ENCODE results near the gene RGS2. TPM values are rescaled to one million over a fixed set of nuclear protein-coding genes. Genes with fewer than 3 reads are reported as not detected.

RGS2 gene
- total and polyA plus RNA-seq, 9 of the 15 experiments (the other 6 are each of a cell fraction or from before 2014, with no cell fraction given) = 2.5 to 5.4 (median 3.8) TPM

DNA sequence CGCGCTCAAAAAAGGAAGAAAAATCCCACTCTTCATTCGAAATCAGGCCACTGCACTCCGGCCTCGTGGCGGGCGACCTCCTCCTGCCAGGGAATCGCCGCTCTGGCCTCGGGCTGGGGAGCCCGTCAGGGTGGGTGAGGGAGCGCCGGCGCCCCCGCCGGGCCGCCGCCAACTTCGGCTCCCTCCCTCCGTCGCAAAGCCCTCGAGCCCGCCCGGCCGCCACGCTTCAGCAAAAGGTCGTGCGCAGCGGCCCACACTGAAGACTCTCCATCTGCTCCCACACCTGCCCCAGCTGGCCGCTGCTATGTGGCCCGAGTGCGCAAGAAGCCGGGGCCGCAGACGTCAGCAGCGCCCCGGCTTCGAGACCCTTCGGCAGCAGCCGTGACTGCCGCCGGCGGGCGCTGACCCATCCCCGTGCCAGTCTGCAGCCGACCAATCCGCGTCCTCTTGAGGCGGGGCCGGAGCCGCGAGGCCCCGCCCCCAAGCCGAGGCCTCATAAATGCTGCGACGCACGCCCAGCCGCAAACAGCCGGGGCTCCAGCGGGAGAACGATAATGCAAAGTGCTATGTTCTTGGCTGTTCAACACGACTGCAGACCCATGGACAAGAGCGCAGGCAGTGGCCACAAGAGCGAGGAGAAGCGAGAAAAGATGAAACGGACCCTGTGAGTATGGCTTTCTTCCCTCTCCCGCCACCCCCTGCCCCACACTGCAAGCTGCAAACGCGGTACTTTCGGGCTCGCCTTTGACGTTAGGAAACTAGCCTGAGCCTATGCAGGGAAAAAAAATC, at the start of gene RGS2 (continued):
- TF ChIP-seq E2F1 (CRISPR knock-in tag; IDR thresholded peaks at IDR 0.05) = no peak
- TF ChIP-seq SIN3A (IDR thresholded peaks at IDR 0.05; ENCODE audit: borderline replicate concordance in 2 of 2, control insufficient read depth in 1 of 2, low read depth in 2 of 2, low read length in 2 of 2) = peak; percentile 64 to 70; a peak in 1 of 4 replicates
- no peak for TF ChIP-seq MAFK (IDR thresholded peaks at IDR 0.05; ENCODE audit: low read length)
- no peak for TF ChIP-seq ZNF717 (CRISPR knock-in tag; IDR thresholded peaks at IDR 0.05)
- no peak for TF ChIP-seq ZNF384 (IDR thresholded peaks at IDR 0.05; ENCODE audit: low read depth, low read length)
- TF ChIP-seq RFX5 (IDR thresholded peaks at IDR 0.05; ENCODE audit: low read depth, low read length) = no peak
- TF ChIP-seq, protein P1, sequence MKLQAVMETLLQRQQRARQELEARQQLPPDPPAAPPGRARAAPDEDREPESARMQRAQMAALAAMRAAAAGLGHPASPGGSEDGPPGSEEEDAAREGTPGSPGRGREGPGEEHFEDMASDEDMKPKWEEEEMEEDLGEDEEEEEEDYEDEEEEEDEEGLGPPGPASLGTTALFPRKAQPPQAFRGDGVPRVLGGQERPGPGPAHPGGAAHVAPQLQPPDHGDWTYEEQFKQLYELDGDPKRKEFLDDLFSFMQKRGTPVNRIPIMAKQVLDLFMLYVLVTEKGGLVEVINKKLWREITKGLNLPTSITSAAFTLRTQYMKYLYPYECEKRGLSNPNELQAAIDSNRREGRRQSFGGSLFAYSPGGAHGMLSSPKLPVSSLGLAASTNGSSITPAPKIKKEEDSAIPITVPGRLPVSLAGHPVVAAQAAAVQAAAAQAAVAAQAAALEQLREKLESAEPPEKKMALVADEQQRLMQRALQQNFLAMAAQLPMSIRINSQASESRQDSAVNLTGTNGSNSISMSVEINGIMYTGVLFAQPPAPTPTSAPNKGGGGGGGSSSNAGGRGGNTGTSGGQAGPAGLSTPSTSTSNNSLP (IDR thresholded peaks at IDR 0.05; ENCODE audit: borderline replicate concordance, low read depth, low read length) = no peak
- TF ChIP-seq REST (IDR thresholded peaks at IDR 0.05; ENCODE audit: borderline replicate concordance) = 0 out of 2 replicates have a peak, but pooled peaks have one; percentile 4
- TF ChIP-seq REST (CRISPR knock-in tag; IDR thresholded peaks at IDR 0.05; ENCODE audit: low read depth) = peak; percentile 32
- TF ChIP-seq ARID2 (IDR thresholded peaks at IDR 0.05) = no peak
- no peak for TF ChIP-seq E2F5 (CRISPR knock-in tag; IDR thresholded peaks at IDR 0.05)
- no peak for TF ChIP-seq NR2C1 (IDR thresholded peaks at IDR 0.05)
- TF ChIP-seq NR2C1 (tag; IDR thresholded peaks at IDR 0.05) = no peak
- TF ChIP-seq KAT8 (IDR thresholded peaks at IDR 0.05; ENCODE audit: low read depth) = no peak
- TF ChIP-seq JUNB (CRISPR knock-in tag; conservative IDR thresholded peaks at IDR 0.05) = no peak
- TF ChIP-seq RAD21 (CRISPR knock-in tag; conservative IDR thresholded peaks at IDR 0.05 in 1 of 2, IDR thresholded peaks at IDR 0.05 in 1 of 2) = no peak; a peak in 1 of 4 replicates
